Adrenal gland (tissue), 5 donors: ENCODE measurements around the gene ECSCR.

Experiments
- CTCF ChIP-seq, 6 experiments: fragments of 450-650 bp in 4 of 6; fragments of 200-600 bp in 2 of 6; sonication (generic) in 1 of 6; IDR thresholded peaks; 1 replicate in 5 of 6; 2 replicates in 1 of 6; pipeline versions ENCODE4 v1.5.1 to v1.8.0; 2016 to 2021; ENCODE audit warnings: antibody characterized with exemption in 6 of 6, mild to moderate bottlenecking in 2 of 6, moderate library complexity in 1 of 6
- POLR2A ChIP-seq, 2 donors: fragments of 450-650 bp; IDR thresholded peaks; one replicate each; pipeline ENCODE4 v1.6.1; 2017; ENCODE audit warnings: antibody characterized with exemption in 2 of 2, mild to moderate bottlenecking in 2 of 2, moderate library complexity in 1 of 2
- donor health status: DM: no; HTN: no; CAD: no.

- no peak for TF ChIP-seq CTCF (IDR thresholded peaks at IDR 0.05)
- TF ChIP-seq POLR2A (IDR thresholded peaks at IDR 0.05), result no peak
These were observed 5.9 kb upstream of the ECSCR start for GRCh38 chr5:139468421-139468931.
